Upper lobe of right lung (tissue), 1 donor: ENCODE measurements around the gene SORBS1. TPM values are rescaled to one million over a fixed set of nuclear protein-coding genes. Genes with fewer than 3 reads are reported as not detected.

Experiments
- ATAC-seq: fragments of 200-7000 bp; cut with Tn5 transposase; one replicate; pipeline ENCODE4 v1.9.1; 2020; ENCODE audit warnings: mild to moderate bottlenecking, moderate library complexity
- DNase-seq: peaks from one replicate; pipeline ENCODE4 v3.0.0-alpha.2; 2020
- H3K27ac ChIP-seq: fragments of 200-600 bp; one replicate; pipeline ENCODE4 v1.8.0; 2022
- H3K27me3 ChIP-seq: fragments of 200-600 bp; one replicate; pipeline ENCODE4 v1.8.0; 2022; ENCODE audit warnings: mild to moderate bottlenecking
- H3K36me3 ChIP-seq: fragments of 200-600 bp; one replicate; pipeline ENCODE4 v1.8.0; 2022
- H3K4me1 ChIP-seq: fragments of 200-600 bp; one replicate; pipeline ENCODE4 v1.8.0; 2022
- H3K4me3 ChIP-seq: fragments of 200-600 bp; one replicate; pipeline ENCODE4 v1.8.0; 2022; ENCODE audit warnings: mild to moderate bottlenecking
- H3K9me3 ChIP-seq: fragments of 200-600 bp; one replicate; pipeline ENCODE4 v1.8.0; 2022
- CTCF ChIP-seq: fragments of 200-600 bp; IDR thresholded peaks from one replicate; pipeline ENCODE4 v1.8.0; 2022; ENCODE audit warnings: antibody characterized with exemption
- intact Hi-C: fragments of 100-400 bp; cut with DNase I; formaldehyde crosslinking; loops from one replicate; pipeline ENCODE4 v1.11.0; 2022
- total RNA-seq: library from RNA; stranded (reverse); fragmentation: NEBNext Ultra II Directional; extraction: Animal tissue kit (Norgen Biotek cat#: 25700); gene quantifications from one replicate; pipeline ENCODE4 v1.2.1, GENCODE V29; 2021
- donor health status: DM: no; HTN: yes; CAD: no; lungs with severe emphysema.

SORBS1 gene
- total RNA-seq, 1 donor from 2014 or later: 50.7 TPM

- Histone ChIP-seq H3K27me3 (no peaks in the 10 kb centered on the region), H3K4me1 (peaks cover 18% of the 10 kb centered on the region), H3K9me3 (no peaks in the 10 kb centered on the region), H3K27ac (no peak overlapping the region), H3K4me3 (no peak overlapping the region), H3K36me3 (no peaks in the 10 kb centered on the region)
- intact Hi-C loops: no loop called here
- no peak for TF ChIP-seq CTCF
- DNase-seq: no peak
- no peak for ATAC-seq
Measured at GRCh38 chr10:95505641-95506040, 55.5 kb downstream of the SORBS1 start.

GRCh38 chr10:95505084-95505610, 56.0 kb downstream of the SORBS1 start:
- peaks cover 19% of the 10 kb centered on the region for H3K4me1 ChIP-seq
- ATAC-seq: no peak
- H3K4me3 ChIP-seq: no peak overlapping the region
- no peak overlapping the region for H3K27ac ChIP-seq
- H3K36me3 ChIP-seq: no peaks in the 10 kb centered on the region
- no peaks in the 10 kb centered on the region for H3K9me3 ChIP-seq
- intact Hi-C loops: no loop called here
- DNase-seq: no peak
- no peak for TF ChIP-seq CTCF
- no peaks in the 10 kb centered on the region for H3K27me3 ChIP-seq

GRCh38 chr10:95504246-95504691, 56.9 kb downstream of the SORBS1 start:
- no peaks in the 10 kb centered on the region for H3K36me3 ChIP-seq
- H3K4me3 ChIP-seq: no peak overlapping the region
- no peaks in the 10 kb centered on the region for H3K9me3 ChIP-seq
- ATAC-seq (no peak), DNase-seq (no peak)
- no peak for TF ChIP-seq CTCF
- H3K27ac ChIP-seq: no peak overlapping the region
- no peaks in the 10 kb centered on the region for H3K27me3 ChIP-seq
- intact Hi-C loops: no loop called here
- H3K4me1 ChIP-seq: peaks cover 24% of the 10 kb centered on the region

GRCh38 chr10:95503526-95503925, 57.6 kb downstream of the SORBS1 start:
- no peak overlapping the region for H3K4me3 ChIP-seq
- no peak for ATAC-seq
- H3K4me1 ChIP-seq: peaks cover 18% of the 10 kb centered on the region
- H3K27me3 ChIP-seq: no peaks in the 10 kb centered on the region
- H3K36me3 ChIP-seq: no peaks in the 10 kb centered on the region
- intact Hi-C loops: no loop called here
- no peak for TF ChIP-seq CTCF
- H3K27ac ChIP-seq: no peak overlapping the region
- no peak for DNase-seq
- H3K9me3 ChIP-seq: no peaks in the 10 kb centered on the region

- Histone ChIP-seq H3K27me3 (no peaks in the 10 kb centered on the region), H3K4me3 (no peak overlapping the region), H3K4me1 (peaks cover 18% of the 10 kb centered on the region), H3K36me3 (no peaks in the 10 kb centered on the region), H3K27ac (no peak overlapping the region), H3K9me3 (no peaks in the 10 kb centered on the region)
- ATAC-seq: no peak
- DNase-seq: no peak
- TF ChIP-seq CTCF: no peak
- intact Hi-C loops: no loop called here
Measured at GRCh38 chr10:95503001-95503400, 58.2 kb downstream of the SORBS1 start.

GRCh38 chr10:95502377-95502776, 58.8 kb downstream of the SORBS1 start:
- no peak for TF ChIP-seq CTCF
- Histone ChIP-seq H3K36me3 (no peaks in the 10 kb centered on the region), H3K4me3 (no peak overlapping the region), H3K27ac (peak overlapping the region; percentile 9), H3K9me3 (no peaks in the 10 kb centered on the region), H3K4me1 (peaks cover 18% of the 10 kb centered on the region), H3K27me3 (no peaks in the 10 kb centered on the region)
- DNase-seq (no peak), ATAC-seq (no peak)
- intact Hi-C loops: no loop called here
